ENCODE data around the gene KATNB1. TPM values are rescaled to one million over a fixed set of nuclear protein-coding genes. Genes with fewer than 3 reads are reported as not detected.
A peak's percentile ranks its signal among the peaks of the same experiment; 100 is the strongest.

KATNB1 gene
- polyA plus RNA-seq (2013, experiment 1 of 2), result 30.2 TPM
- polyA plus RNA-seq (2013, experiment 2 of 2), result 30.1 TPM

- WGBS (ENCODE audit: extremely low coverage, insufficient coverage, low lambda C conversion rate), result no CpG with 5 or more reads among the region's 35 CpGs
Measured at GRCh38 chr16:57735755-57736418, at the start of gene KATNB1. Gene KATNB1 (plus strand): TSS chr16:57735770. CDS start chr16:57737244, 1,474 bp downstream.

GRCh38 chr16:57686577-57686976, 49.0 kb upstream of the KATNB1 start:
- WGBS (ENCODE audit: extremely low coverage, insufficient coverage, low lambda C conversion rate), result no CpG with 5 or more reads among the region's 4 CpGs
- no peak overlapping the region for H4K8ac ChIP-seq (ENCODE audit: low read depth, low read length)
- H3K18ac ChIP-seq (ENCODE audit: low read length), result no peak overlapping the region
- no peak overlapping the region for H4K5ac ChIP-seq (ENCODE audit: low read length)
- no peak overlapping the region for H3K9ac ChIP-seq (ENCODE audit: low read length)
- H3K23ac ChIP-seq (ENCODE audit: low read length), result no peak overlapping the region
- no peaks in the 10 kb centered on the region for H3K79me2 ChIP-seq (ENCODE audit: control insufficient read depth, insufficient read depth, low read length)
- H3K4me1 ChIP-seq (ENCODE audit: control insufficient read depth, low read depth, low read length), result no peaks in the 10 kb centered on the region
- H3K27ac ChIP-seq (ENCODE audit: low read depth, low read length), result no peak overlapping the region
- no peaks in the 10 kb centered on the region for H3K36me3 ChIP-seq (ENCODE audit: control insufficient read depth, insufficient read depth, low read length)
- no peak overlapping the region for H2BK120ac ChIP-seq (ENCODE audit: low read depth, low read length)
- no peaks in the 10 kb centered on the region for H3K79me1 ChIP-seq (ENCODE audit: low read length)
- H2BK15ac ChIP-seq (replicated peaks; ENCODE audit: low read depth), result no peak overlapping the region
- H3K4me3 ChIP-seq (ENCODE audit: low read length), result no peak overlapping the region
- no peak overlapping the region for H3K56ac ChIP-seq (ENCODE audit: low read length)
- no peak overlapping the region for H3K4me2 ChIP-seq (ENCODE audit: low read length)
- no peak overlapping the region for H3K4ac ChIP-seq (ENCODE audit: low read depth, low read length)
- no peaks in the 10 kb centered on the region for H3K27me3 ChIP-seq (ENCODE audit: insufficient read depth, low read length, poor library complexity)
- no peak overlapping the region for H2BK5ac ChIP-seq (ENCODE audit: low read length)
- peak; percentile 37 for DNase-seq
- H2AK5ac ChIP-seq (ENCODE audit: low read length), result no peak overlapping the region

More at GRCh38 chr16:57735755-57736418, at the start of gene KATNB1:
- Histone ChIP-seq H3K4me1 (ENCODE audit: control insufficient read depth, low read depth, low read length) (no peaks in the 10 kb centered on the region), H3K4me3 (ENCODE audit: low read length) (peak within 1 kb of the TSS; percentile 93), H3K23ac (ENCODE audit: low read length) (no peak within 1 kb of the TSS), H3K4me2 (ENCODE audit: low read length) (peak within 1 kb of the TSS; percentile 92), H4K5ac (ENCODE audit: low read length) (no peak within 1 kb of the TSS), H3K36me3 (ENCODE audit: control insufficient read depth, insufficient read depth, low read length) (no peaks in the 10 kb centered on the region), H3K27me3 (ENCODE audit: insufficient read depth, low read length, poor library complexity) (no peaks in the 10 kb centered on the region), H3K79me1 (ENCODE audit: low read length) (peaks cover 2% of the 10 kb centered on the region), H2BK5ac (ENCODE audit: low read length) (peak within 1 kb of the TSS; percentile 83), H3K27ac (ENCODE audit: low read depth, low read length) (peak within 1 kb of the TSS; percentile 35), H2BK120ac (ENCODE audit: low read depth, low read length) (no peak within 1 kb of the TSS), H3K4ac (ENCODE audit: low read depth, low read length) (peak within 1 kb of the TSS; percentile 62), H3K79me2 (ENCODE audit: control insufficient read depth, insufficient read depth, low read length) (no peaks in the 10 kb centered on the region), H2BK15ac (replicated peaks; ENCODE audit: low read depth) (no peak within 1 kb of the TSS), H3K18ac (ENCODE audit: low read length) (peak within 1 kb of the TSS; percentile 86), H3K9ac (ENCODE audit: low read length) (peak within 1 kb of the TSS; percentile 98), H2AK5ac (ENCODE audit: low read length) (peak within 1 kb of the TSS; percentile 93), H4K8ac (ENCODE audit: low read depth, low read length) (peak within 1 kb of the TSS; percentile 70), H3K56ac (ENCODE audit: low read length) (peak within 1 kb of the TSS; percentile 89)
- no peak for DNase-seq

- Histone ChIP-seq H3K18ac (ENCODE audit: low read length) (no peak overlapping the region), H3K4me1 (ENCODE audit: control insufficient read depth, low read depth, low read length) (no peaks in the 10 kb centered on the region), H3K4ac (ENCODE audit: low read depth, low read length) (no peak overlapping the region), H4K8ac (ENCODE audit: low read depth, low read length) (no peak overlapping the region), H3K4me3 (ENCODE audit: low read length) (no peak overlapping the region), H3K27me3 (ENCODE audit: insufficient read depth, low read length, poor library complexity) (no peaks in the 10 kb centered on the region), H2BK15ac (replicated peaks; ENCODE audit: low read depth) (no peak overlapping the region), H2BK5ac (ENCODE audit: low read length) (no peak overlapping the region), H3K4me2 (ENCODE audit: low read length) (no peak overlapping the region), H2AK5ac (ENCODE audit: low read length) (no peak overlapping the region), H3K56ac (ENCODE audit: low read length) (no peak overlapping the region), H2BK120ac (ENCODE audit: low read depth, low read length) (no peak overlapping the region), H3K79me2 (ENCODE audit: control insufficient read depth, insufficient read depth, low read length) (no peaks in the 10 kb centered on the region), H3K9ac (ENCODE audit: low read length) (no peak overlapping the region), H3K23ac (ENCODE audit: low read length) (no peak overlapping the region), H3K27ac (ENCODE audit: low read depth, low read length) (no peak overlapping the region), H3K36me3 (ENCODE audit: control insufficient read depth, insufficient read depth, low read length) (no peaks in the 10 kb centered on the region), H3K79me1 (ENCODE audit: low read length) (no peaks in the 10 kb centered on the region), H4K5ac (ENCODE audit: low read length) (no peak overlapping the region)
- WGBS (ENCODE audit: extremely low coverage, insufficient coverage, low lambda C conversion rate), result no CpG with 5 or more reads among the region's 3 CpGs
- no peak for DNase-seq
Measured at GRCh38 chr16:57687363-57687929, 48.1 kb upstream of the KATNB1 start.

GRCh38 chr16:57688487-57688986, 47.0 kb upstream of the KATNB1 start:
- WGBS (ENCODE audit: extremely low coverage, insufficient coverage, low lambda C conversion rate), result no CpG with 5 or more reads among the region's 4 CpGs
- H3K27me3 ChIP-seq (ENCODE audit: insufficient read depth, low read length, poor library complexity), result no peaks in the 10 kb centered on the region

GRCh38 chr16:57688987-57689761, 46.4 kb upstream of the KATNB1 start:
- Histone ChIP-seq H4K8ac (ENCODE audit: low read depth, low read length) (no peak overlapping the region), H4K5ac (ENCODE audit: low read length) (no peak overlapping the region), H2AK5ac (ENCODE audit: low read length) (no peak overlapping the region), H3K56ac (ENCODE audit: low read length) (no peak overlapping the region), H2BK15ac (replicated peaks; ENCODE audit: low read depth) (no peak overlapping the region), H3K4me2 (ENCODE audit: low read length) (no peak overlapping the region), H3K4ac (ENCODE audit: low read depth, low read length) (no peak overlapping the region), H3K36me3 (ENCODE audit: control insufficient read depth, insufficient read depth, low read length) (no peaks in the 10 kb centered on the region), H3K27ac (ENCODE audit: low read depth, low read length) (no peak overlapping the region), H3K18ac (ENCODE audit: low read length) (no peak overlapping the region), H3K27me3 (ENCODE audit: insufficient read depth, low read length, poor library complexity) (no peaks in the 10 kb centered on the region), H3K4me1 (ENCODE audit: control insufficient read depth, low read depth, low read length) (no peaks in the 10 kb centered on the region), H2BK5ac (ENCODE audit: low read length) (no peak overlapping the region), H3K9ac (ENCODE audit: low read length) (no peak overlapping the region), H3K79me2 (ENCODE audit: control insufficient read depth, insufficient read depth, low read length) (no peaks in the 10 kb centered on the region), H2BK120ac (ENCODE audit: low read depth, low read length) (no peak overlapping the region), H3K23ac (ENCODE audit: low read length) (no peak overlapping the region), H3K4me3 (ENCODE audit: low read length) (no peak overlapping the region), H3K79me1 (ENCODE audit: low read length) (no peaks in the 10 kb centered on the region)
- no CpG with 5 or more reads among the region's 15 CpGs for WGBS (ENCODE audit: extremely low coverage, insufficient coverage, low lambda C conversion rate)
- no peak for DNase-seq

More at GRCh38 chr16:57688487-57688986, 47.0 kb upstream of the KATNB1 start:
- Histone ChIP-seq H2BK15ac (replicated peaks; ENCODE audit: low read depth) (no peak overlapping the region), H3K23ac (ENCODE audit: low read length) (no peak overlapping the region), H3K4ac (ENCODE audit: low read depth, low read length) (no peak overlapping the region), H3K18ac (ENCODE audit: low read length) (no peak overlapping the region), H2AK5ac (ENCODE audit: low read length) (no peak overlapping the region), H3K4me3 (ENCODE audit: low read length) (no peak overlapping the region), H3K4me1 (ENCODE audit: control insufficient read depth, low read depth, low read length) (no peaks in the 10 kb centered on the region), H4K8ac (ENCODE audit: low read depth, low read length) (no peak overlapping the region), H3K27ac (ENCODE audit: low read depth, low read length) (no peak overlapping the region), H4K5ac (ENCODE audit: low read length) (no peak overlapping the region), H3K79me1 (ENCODE audit: low read length) (no peaks in the 10 kb centered on the region), H3K9ac (ENCODE audit: low read length) (no peak overlapping the region), H3K79me2 (ENCODE audit: control insufficient read depth, insufficient read depth, low read length) (no peaks in the 10 kb centered on the region), H3K4me2 (ENCODE audit: low read length) (no peak overlapping the region), H2BK120ac (ENCODE audit: low read depth, low read length) (no peak overlapping the region), H3K36me3 (ENCODE audit: control insufficient read depth, insufficient read depth, low read length) (no peaks in the 10 kb centered on the region), H3K56ac (ENCODE audit: low read length) (no peak overlapping the region), H2BK5ac (ENCODE audit: low read length) (no peak overlapping the region)
- DNase-seq, result no peak

Measured in mesendoderm (in vitro differentiated cells).